Endothelial cell of umbilical vein (primary cell): Measurements from ENCODE around the gene CFAP141. TPM values are rescaled to one million over a fixed set of nuclear protein-coding genes. Genes with fewer than 3 reads are reported as not detected.
A peak's percentile ranks its signal among the peaks of the same experiment; 100 is the strongest.

ENCODE experiments used
- BruUV-seq: library from RNA; stranded (reverse); fragments of 400-500 nt; replicated peaks from 2 replicates; lab custom pipeline; 2021; lab: Mats Ljungman, UMichigan
- CTCF ChIA-PET: fragments of 300-600, 350-600 bp; sonication (Branson Sonifier 250); formaldehyde crosslinking; loops from one replicate; lab custom pipeline; 2021; ENCODE audit warnings: antibody characterized with exemption, inconsistent platforms; lab: Charles Lee
- POLR2A ChIA-PET: fragments of 300-600, 350-600 bp; sonication (Branson Sonifier 250); formaldehyde crosslinking; loops from one replicate; lab custom pipeline; 2021; ENCODE audit warnings: antibody characterized with exemption, inconsistent platforms; lab: Charles Lee
- DNase-seq: peaks from one replicate; pipeline ENCODE4 v3.0.0-alpha.2; 2011; ENCODE audit warnings: low read depth, low spot score
- FAIRE-seq: peaks from 2 replicates; lab custom pipeline; 2011; peaks lifted over from hg19 to GRCh38; lab: Jason Lieb, UNC
- H2AFZ ChIP-seq: 2 replicates; pipeline ENCODE4 v1.6.0; 2012; ENCODE audit warnings: low read depth, low read length, control low read depth, inconsistent platforms
- H3K27ac ChIP-seq: 2 replicates; pipeline ENCODE4 v1.5.1; 2011; ENCODE audit warnings: low read depth, mild to moderate bottlenecking, control low read depth, low read length, moderate library complexity; ENCODE audit not compliant: insufficient read depth
- H3K27me3 ChIP-seq, 2 experiments: 2 replicates each; pipeline versions ENCODE4 v1.6.0 to v1.6.1; 2011; ENCODE audit warnings: low read length in 2 of 2, mixed read lengths in 1 of 2; ENCODE audit not compliant: control insufficient read depth in 2 of 2, insufficient read depth in 2 of 2
- H3K36me3 ChIP-seq, 2 experiments: 2 replicates in 1 of 2; 3 replicates in 1 of 2; pipeline ENCODE4 v1.5.1; 2011; ENCODE audit warnings: low read length in 2 of 2, mild to moderate bottlenecking in 1 of 2, moderate library complexity in 1 of 2; ENCODE audit not compliant: control insufficient read depth in 2 of 2, insufficient read depth in 2 of 2; ENCODE audit errors: extremely low read depth in 1 of 2
- H3K4me1 ChIP-seq: 3 replicates; pipeline ENCODE4 v1.5.1; 2011; ENCODE audit warnings: mild to moderate bottlenecking, low read length; ENCODE audit not compliant: control insufficient read depth, insufficient read depth; ENCODE audit errors: extremely low read depth
- H3K4me2 ChIP-seq: 2 replicates; pipeline ENCODE4 v1.6.1; 2011; ENCODE audit warnings: low read length, control low read depth, mixed read lengths; ENCODE audit not compliant: insufficient read depth
- H3K4me3 ChIP-seq, 3 experiments: fragments of 200-600 bp in 1 of 3; sonication (generic), shearing (Covaris generic) in 1 of 3; replicated peaks in 1 of 3; 2 replicates each; pipeline ENCODE4 v1.5.1; 2011 to 2016; ENCODE audit warnings: control low read depth in 3 of 3, low read length in 3 of 3, mild to moderate bottlenecking in 2 of 3, inconsistent platforms in 1 of 3, low read depth in 1 of 3, moderate library complexity in 1 of 3; ENCODE audit not compliant: insufficient read depth in 1 of 3
- H3K79me2 ChIP-seq: 2 replicates; pipeline ENCODE4 v1.6.0; 2012; ENCODE audit warnings: low read length, inconsistent platforms; ENCODE audit not compliant: control insufficient read depth, insufficient read depth
- H3K9ac ChIP-seq: replicated peaks from 2 replicates; pipeline ENCODE3; 2011; ENCODE audit warnings: low read length, control low read depth; ENCODE audit not compliant: insufficient read depth; ENCODE audit errors: extremely low read depth
- H3K9me1 ChIP-seq: replicated peaks from 3 replicates; pipeline ENCODE4 v1.6.0; 2011; ENCODE audit warnings: mild to moderate bottlenecking, low read length; ENCODE audit not compliant: control insufficient read depth, insufficient read depth; ENCODE audit errors: extremely low read depth
- H3K9me3 ChIP-seq: replicated peaks from 2 replicates; pipeline ENCODE4 v1.5.1; 2012; ENCODE audit warnings: low read length, inconsistent platforms; ENCODE audit not compliant: control insufficient read depth, insufficient read depth
- H4K20me1 ChIP-seq: replicated peaks from 2 replicates; pipeline ENCODE3; 2011; ENCODE audit warnings: mild to moderate bottlenecking, low read length; ENCODE audit not compliant: control insufficient read depth, insufficient read depth; ENCODE audit errors: extremely low read depth
- FOS ChIP-seq: IDR thresholded peaks from 2 replicates; pipeline ENCODE4 v1.6.1; 2011; ENCODE audit warnings: mild to moderate bottlenecking, low read length, moderate library complexity, borderline replicate concordance; ENCODE audit not compliant: insufficient read depth
- GATA2 ChIP-seq: IDR thresholded peaks from 2 replicates; pipeline ENCODE4 v1.7.0; 2011; ENCODE audit warnings: low read depth, mild to moderate bottlenecking, moderate library complexity, mixed read lengths, low read length; ENCODE audit not compliant: insufficient read length, insufficient read depth
- MYC ChIP-seq: IDR thresholded peaks from one replicate; pipeline ENCODE4 v1.6.1; 2011; ENCODE audit warnings: mild to moderate bottlenecking, low read depth, low read length
- POLR2A ChIP-seq: IDR thresholded peaks from 2 replicates; pipeline ENCODE4 v1.6.1; 2012; ENCODE audit warnings: low read depth, mild to moderate bottlenecking, control low read depth, low read length
- POLR2AphosphoS5 ChIP-seq: IDR thresholded peaks from 2 replicates; pipeline ENCODE4 v1.6.1; 2012; ENCODE audit warnings: low read depth, mild to moderate bottlenecking, control low read depth, low read length, moderate library complexity; ENCODE audit not compliant: insufficient read depth
- dilution Hi-C: fragments of 300-500 bp; cut with MboI; formaldehyde crosslinking; loops from one replicate; pipeline ENCODE4 v1.15.0; 2019; ENCODE audit warnings: low sequenced_read_pairs; ENCODE audit not compliant: extremely low pct_ligation_motif_present
- intact Hi-C: fragments of 100-400 bp; cut with micrococcal nuclease; formaldehyde crosslinking; loops from one replicate; pipeline ENCODE4 v1.10.0; 2022
- polyA plus RNA-seq, 4 experiments: library from polyadenylated mRNA; depleted of rRNA in 3 of 4; stranded (reverse) in 3 of 4; unstranded in 1 of 4; fragments of >200 nt; gene quantifications; 2 replicates each; pipeline versions ENCODE4 v1.2.1 to v1.2.3, GENCODE V29; 2011 to 2012; ENCODE audit warnings: missing spikeins in 1 of 4
- total RNA-seq: library from RNA; stranded (reverse); gene quantifications from 2 replicates; pipeline ENCODE4 v1.2.3, GENCODE V29; 2021
- TF ChIP-seq, protein P1 (sequence below), 2 donors: IDR thresholded peaks; 1 replicate in 1 of 2; 2 replicates in 1 of 2; pipeline ENCODE4 v1.5.1; 2011; ENCODE audit warnings: low read length in 2 of 2, mild to moderate bottlenecking in 2 of 2, moderate library complexity in 2 of 2, control low read depth in 1 of 2, inconsistent platforms in 1 of 2, low read depth in 1 of 2; ENCODE audit not compliant: insufficient read depth in 1 of 2; ENCODE audit errors: extremely low read depth in 1 of 2
- TF ChIP-seq, protein P2 (sequence below): IDR thresholded peaks from 2 replicates; pipeline ENCODE4 v1.6.1; 2011; ENCODE audit not compliant: insufficient read depth, insufficient read length

Gene CFAP141
- total and polyA plus RNA-seq, 2 donors (not counting 3 experiments of a cell fraction or from before 2014, with no cell fraction given): not detected

- DNase-seq (no peak), FAIRE-seq (no peak)
- H3K9me1 ChIP-seq: no peaks in the 10 kb centered on the region
- peak overlapping the region; percentile 11 for H2AFZ ChIP-seq
- CTCF ChIA-PET: interaction anchor here (1.3 kb wide), 1 partner anchor 142 kb away, joined by 6 read pairs; no protein-coding TSS in a partner anchor
- no peaks in the 10 kb centered on the region for H3K79me2 ChIP-seq
- BruUV-seq: TSS peak; percentile 52
- TF ChIP-seq GATA2 (no peak), POLR2A (no peak), POLR2AphosphoS5 (no peak), MYC (no peak), FOS (no peak)
- TF ChIP-seq, protein P1, sequence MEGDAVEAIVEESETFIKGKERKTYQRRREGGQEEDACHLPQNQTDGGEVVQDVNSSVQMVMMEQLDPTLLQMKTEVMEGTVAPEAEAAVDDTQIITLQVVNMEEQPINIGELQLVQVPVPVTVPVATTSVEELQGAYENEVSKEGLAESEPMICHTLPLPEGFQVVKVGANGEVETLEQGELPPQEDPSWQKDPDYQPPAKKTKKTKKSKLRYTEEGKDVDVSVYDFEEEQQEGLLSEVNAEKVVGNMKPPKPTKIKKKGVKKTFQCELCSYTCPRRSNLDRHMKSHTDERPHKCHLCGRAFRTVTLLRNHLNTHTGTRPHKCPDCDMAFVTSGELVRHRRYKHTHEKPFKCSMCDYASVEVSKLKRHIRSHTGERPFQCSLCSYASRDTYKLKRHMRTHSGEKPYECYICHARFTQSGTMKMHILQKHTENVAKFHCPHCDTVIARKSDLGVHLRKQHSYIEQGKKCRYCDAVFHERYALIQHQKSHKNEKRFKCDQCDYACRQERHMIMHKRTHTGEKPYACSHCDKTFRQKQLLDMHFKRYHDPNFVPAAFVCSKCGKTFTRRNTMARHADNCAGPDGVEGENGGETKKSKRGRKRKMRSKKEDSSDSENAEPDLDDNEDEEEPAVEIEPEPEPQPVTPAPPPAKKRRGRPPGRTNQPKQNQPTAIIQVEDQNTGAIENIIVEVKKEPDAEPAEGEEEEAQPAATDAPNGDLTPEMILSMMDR (IDR thresholded peaks at IDR 0.05; ENCODE audit: extremely low read depth in 1 of 2, insufficient read depth in 1 of 2, low read depth in 1 of 2, low read length in 2 of 2): no peak
- TF ChIP-seq, protein P2, sequence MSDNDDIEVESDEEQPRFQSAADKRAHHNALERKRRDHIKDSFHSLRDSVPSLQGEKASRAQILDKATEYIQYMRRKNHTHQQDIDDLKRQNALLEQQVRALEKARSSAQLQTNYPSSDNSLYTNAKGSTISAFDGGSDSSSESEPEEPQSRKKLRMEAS: no peak
- H3K4me3 ChIP-seq: no peak overlapping the region
- H3K4me2 ChIP-seq: peak overlapping the region; percentile 38
- intact Hi-C loops: loop anchor here (10.0 kb wide), 1 partner anchor 282 kb away; no protein-coding TSS in a partner anchor
- H3K27ac ChIP-seq: peak overlapping the region; percentile 5
- no peaks in the 10 kb centered on the region for H4K20me1 ChIP-seq
- peaks cover 10 to 14% of the 10 kb centered on the region in 2 experiments for H3K27me3 ChIP-seq
- POLR2A ChIA-PET: interaction anchor here (1.8 kb wide), 1 partner anchor 11 kb away, joined by 5 read pairs; no protein-coding TSS in a partner anchor
- H3K4me1 ChIP-seq: peaks cover 23% of the 10 kb centered on the region
- H3K9me3 ChIP-seq: no peaks in the 10 kb centered on the region
- H3K9ac ChIP-seq: no peak overlapping the region
- dilution Hi-C loops: no loop called here
- no peaks in the 10 kb centered on the region for H3K36me3 ChIP-seq
Measured at GRCh38 chr1:154192476-154192875, 13.7 kb downstream of the CFAP141 start.
